GM19240 (cell line): ENCODE measurements around the gene MANEAL.

Source experiments
- DNase-seq: peaks from one replicate; pipeline ENCODE4 v3.0.0; 2011; ENCODE audit warnings: low spot score; ENCODE audit not compliant: insufficient read length

The MANEAL gene

DNA sequence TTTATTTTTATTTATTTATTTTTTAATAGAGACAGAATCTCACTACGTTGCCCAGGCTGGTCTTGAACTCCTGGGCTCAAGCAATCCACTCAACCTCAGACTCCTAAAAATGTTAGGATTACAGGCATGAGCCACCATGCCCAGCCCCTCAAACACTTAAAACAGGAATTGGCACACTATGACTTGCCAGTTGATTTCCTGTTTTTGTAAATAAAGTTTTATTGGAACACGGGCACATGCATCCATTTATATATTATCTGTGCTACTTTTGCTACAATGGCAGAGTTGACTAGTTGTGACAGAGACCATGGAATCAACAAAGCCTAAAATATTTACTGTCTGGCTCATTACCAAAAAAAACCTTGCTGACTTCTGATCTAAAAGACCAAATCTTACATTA is 30.4 kb downstream of the MANEAL start:
- DNase-seq = no peak

DNA sequence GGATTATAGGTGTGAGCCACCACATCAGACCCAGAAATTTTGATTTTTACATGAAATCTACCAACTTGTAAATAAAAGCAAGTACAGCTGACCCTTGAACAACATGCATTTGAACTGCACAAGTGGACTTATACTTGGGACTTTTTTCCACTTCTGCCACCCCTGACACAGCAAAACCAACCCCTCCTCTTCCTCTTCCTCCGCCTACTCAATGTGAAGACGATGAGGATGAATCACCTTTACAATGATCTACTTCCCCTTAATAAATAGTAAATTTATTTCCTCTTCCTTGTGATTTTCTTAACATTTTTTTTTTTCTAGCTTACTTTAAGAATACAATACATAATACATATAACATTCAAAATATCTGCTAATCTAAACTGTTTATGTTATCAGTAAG is 31.9 kb downstream of the MANEAL start:
- no peak for DNase-seq

DNA sequence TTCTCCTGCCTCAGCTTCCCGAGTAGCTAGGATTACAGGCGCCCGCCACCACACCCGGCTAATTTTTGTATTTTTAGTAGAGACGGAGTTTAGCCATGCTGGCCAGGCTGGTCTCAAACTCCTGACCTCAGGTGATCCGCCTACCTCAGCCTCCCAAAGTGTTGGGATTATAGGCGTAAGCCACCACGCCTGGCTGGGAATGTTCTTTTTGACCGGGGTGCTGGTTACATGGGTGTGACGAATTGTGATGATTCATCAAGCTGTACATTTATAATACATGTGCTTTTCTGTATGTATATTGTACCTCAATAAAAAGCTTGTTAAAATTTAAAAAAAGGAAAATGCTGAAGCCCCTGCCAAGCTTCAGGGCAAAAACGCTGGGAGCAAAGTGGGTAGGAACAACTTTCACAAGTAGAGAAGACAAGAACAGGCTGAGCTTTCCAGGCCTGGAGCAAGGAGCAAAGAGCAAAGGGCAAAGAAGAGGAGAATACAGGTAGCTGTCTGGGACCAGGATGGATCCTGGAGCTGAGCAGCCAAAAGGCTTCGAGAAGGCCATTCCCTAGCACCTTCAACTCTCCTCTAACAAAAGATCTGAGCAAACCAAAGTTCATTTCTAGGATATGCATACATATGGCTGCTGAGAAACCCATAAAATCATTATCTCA is 34.9 kb downstream of the MANEAL start:
- no peak for DNase-seq

DNA sequence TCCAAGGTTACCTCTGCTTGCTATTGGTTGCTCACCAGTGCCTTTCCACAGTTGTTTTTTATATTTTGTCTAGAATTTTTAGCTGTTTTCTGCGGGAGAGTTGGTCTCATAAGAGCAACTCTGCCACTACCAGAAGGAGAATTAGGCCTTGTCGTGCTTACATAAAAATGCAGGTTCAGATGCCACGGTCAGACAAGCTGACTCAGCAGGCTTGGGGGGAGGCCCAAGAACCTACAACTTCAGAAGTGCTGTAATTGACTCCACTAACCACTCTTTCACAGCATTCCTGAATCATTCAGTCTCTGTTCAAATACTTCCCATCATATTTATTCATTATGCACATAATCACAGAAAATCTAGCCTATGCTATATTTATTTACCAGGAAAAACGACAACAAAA is 37.5 kb downstream of the MANEAL start:
- no peak for DNase-seq

DNA sequence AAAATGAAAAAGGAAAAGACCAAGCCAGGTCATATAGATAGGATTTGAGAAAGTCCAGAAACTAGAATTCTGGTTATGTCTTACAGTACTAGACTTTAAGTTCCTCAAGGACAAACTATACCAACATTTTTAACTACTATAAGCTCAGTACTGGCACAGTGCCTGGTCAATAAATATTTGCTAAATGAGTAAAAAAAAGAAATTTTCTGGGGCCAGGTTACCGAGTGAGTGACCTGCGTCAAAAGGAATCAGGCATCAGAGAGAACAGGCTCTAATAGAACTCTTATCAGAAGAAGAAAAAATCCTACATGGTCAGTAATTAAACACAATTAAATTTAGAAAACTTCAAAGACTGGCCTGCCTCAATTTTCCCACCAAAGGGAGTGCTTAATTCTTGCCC is 38.2 kb downstream of the MANEAL start:
- DNase-seq = no peak

DNA sequence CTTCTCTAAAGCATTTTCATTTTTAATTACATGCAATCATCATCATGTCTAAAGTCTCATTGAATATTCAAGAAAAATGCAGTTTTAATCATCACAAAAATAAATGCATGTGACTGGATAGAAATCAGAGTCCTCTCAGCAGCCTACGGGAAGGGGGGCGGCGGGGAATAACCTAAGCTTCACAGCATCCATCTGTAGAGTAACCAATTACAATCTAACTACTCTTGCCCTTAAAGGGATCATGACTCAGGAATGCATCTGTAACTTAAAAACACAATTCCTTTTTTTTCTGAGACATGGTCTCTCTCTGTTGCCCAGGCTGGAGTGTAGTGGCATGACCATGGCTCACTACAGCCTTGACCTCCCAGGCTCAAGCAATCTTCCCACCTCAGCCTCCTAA is 43.1 kb downstream of the MANEAL start:
- no peak for DNase-seq

DNA sequence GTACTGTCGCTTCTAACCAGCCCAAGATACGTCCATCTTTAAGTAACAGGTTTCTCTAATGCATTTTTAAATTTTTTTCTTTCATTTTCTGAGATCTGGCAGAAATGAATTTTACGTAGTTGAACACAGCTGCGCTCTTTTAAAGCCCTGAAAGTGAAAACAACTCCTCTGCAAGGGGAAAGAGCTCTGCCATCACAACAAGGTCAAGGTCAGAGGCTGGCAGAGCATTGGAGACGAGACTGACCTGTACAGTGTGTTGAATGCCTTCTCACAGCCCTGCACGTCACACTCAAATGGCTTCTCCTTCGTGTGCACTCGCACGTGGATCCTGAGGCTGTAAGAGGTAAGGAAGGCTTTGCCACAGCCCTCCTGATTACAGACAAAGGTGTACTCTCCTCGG is 46.0 kb downstream of the MANEAL start:
- no peak for DNase-seq

DNA sequence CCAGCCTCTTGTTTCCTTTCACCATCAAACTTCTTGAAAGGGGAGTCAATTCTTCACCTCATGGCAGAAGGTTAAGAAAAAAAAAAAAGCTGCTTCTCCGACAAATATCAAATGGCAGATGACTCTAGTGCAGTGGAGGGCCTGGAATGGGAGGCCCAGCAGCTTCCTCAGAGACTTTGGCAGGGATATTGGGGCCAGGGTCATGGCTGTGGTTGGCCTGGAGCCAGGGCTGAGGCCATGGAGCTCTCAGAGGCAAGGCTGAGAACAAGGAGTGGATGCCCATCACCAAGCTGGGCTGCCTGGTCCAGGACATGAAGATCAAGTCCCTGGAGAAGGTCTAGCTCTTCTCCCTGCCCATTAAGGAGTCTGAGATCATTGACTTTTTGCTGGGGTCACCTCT is 47.1 kb downstream of the MANEAL start:
- no peak for DNase-seq

DNA sequence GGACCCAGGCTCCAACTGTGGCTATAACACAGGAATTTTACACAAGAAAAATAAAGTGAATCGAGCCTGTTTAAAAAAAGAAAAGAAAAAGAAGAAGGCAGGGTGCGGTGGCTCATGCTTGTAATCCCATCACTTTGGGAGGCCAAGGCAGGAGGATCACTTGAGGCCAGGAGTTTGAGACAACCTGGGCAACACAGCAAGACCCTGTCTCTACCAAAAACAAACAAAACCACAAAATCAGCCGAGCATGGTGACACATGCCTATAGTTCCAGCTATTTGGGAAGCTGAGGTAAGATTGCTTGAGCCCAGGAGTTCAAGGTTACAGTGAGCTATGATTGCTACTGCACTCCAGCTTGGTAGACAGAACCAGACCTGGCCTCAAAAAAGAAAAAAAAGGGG is 48.0 kb downstream of the MANEAL start:
- no peak for DNase-seq

DNA sequence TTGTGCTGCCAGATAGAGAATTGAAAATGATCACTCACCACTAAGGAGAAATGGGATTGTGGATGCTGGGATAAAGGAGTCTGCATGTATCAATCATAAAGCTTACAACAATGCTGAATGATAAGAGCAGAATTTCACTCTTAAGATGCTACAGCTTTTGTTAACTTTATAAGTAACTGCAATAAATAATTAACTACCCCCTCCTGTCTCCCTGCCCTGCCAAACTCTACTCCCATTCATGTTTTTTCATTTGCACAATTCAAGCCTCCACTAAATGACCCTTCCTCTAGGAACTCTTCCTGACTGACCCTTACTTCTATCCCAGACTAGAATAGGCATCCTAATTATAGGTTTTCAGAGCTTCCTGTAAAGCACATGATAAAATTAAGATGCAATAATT is 50.9 kb downstream of the MANEAL start:
- DNase-seq = no peak

DNA sequence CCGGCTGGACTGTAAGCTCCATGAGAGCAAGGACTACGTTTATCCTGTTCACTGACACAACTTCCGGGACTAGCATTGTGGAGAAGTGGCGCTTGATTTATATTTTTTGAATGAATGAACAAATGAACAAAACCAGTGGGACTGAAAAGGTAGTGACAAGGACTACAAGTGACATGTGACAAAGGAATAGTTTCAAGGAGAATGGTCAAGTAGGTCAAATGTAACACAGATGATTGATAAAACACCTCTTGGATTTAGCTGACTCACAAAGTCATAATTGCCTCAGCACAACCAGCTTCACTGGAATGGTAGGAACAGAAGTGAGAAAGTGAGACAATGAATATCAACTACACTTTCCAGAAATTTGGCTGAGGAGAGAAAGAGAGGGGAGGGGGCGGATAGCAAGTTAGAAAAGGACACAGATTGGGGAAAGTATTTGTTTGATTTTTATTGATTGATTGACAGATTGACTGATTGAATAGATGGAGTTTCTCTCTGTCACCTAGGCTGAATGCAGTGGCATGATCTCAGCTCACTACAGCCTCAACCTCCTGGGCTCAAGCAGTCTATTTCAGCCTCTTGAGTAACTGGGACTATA is 51.5 kb downstream of the MANEAL start:
- DNase-seq = no peak

DNA sequence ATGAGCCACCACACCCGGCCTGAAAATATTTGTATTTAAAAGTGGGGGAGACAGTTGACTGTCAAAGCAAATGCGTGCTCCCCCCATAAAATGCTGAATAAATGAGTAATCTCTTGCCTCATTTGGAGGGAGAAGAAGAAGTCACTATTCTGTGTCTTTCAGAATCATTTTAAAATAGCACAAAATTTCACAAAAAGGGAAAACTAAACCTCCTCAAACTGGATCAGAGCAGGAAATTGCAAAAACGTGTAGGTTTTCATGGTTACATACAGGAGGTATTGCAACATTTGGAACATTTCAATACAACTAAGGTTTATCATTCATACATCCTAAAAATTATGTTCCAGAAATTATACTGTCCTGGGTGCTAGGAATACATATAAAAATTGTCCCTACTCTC is 52.1 kb downstream of the MANEAL start:
- DNase-seq = no peak

DNA sequence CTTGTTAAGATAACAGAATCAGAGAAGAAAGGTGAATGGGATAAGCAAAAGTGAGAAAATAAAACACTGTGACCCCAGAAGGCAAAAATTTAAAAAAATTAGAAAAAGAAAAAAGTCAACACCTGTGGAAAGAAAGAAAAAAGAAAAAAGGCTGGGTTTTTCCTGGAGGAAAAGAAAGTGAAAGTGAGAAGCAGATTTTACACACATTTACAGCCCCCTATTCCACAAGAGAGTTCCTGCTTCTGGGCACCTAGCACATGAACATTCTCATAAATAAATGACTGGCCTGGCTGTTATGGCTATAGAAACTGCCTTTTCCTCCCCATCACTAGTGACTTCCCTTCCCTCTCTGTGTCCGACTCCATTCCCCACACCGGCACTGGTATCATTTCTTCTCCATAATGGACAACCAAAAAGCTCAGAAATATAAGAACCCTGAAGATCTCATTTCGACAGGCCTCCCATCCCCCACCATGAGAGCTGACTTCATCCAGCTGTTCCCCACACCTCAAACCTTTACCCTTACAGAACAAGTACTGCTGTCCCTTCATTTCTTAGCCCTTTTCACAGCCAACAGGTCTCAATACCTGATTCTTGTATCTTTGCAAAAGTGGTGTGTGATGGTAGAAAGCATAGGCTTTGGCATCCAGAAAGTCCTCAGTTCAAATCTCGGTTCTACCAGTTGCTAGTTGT is 53.1 kb downstream of the MANEAL start:
- DNase-seq = no peak

DNA sequence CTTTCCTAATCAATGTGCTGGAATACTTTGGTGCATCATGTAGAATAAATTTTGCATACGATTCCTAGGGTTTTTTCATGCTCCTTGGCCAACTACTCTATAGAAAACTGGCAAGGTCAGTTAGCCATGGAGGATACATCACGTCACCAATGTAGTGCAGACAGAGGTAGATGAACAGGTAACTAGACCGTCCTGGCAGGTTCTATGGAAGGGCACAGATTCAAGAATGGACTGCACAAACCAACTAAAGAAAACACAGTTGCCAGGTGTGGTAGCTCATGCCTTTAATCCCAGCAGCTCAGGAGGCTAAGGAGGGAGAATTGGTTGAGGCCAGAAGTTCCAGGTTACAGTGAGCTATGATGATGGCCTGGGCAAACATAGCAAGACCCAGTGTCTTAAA is 55.8 kb downstream of the MANEAL start:
- no peak for DNase-seq

DNA sequence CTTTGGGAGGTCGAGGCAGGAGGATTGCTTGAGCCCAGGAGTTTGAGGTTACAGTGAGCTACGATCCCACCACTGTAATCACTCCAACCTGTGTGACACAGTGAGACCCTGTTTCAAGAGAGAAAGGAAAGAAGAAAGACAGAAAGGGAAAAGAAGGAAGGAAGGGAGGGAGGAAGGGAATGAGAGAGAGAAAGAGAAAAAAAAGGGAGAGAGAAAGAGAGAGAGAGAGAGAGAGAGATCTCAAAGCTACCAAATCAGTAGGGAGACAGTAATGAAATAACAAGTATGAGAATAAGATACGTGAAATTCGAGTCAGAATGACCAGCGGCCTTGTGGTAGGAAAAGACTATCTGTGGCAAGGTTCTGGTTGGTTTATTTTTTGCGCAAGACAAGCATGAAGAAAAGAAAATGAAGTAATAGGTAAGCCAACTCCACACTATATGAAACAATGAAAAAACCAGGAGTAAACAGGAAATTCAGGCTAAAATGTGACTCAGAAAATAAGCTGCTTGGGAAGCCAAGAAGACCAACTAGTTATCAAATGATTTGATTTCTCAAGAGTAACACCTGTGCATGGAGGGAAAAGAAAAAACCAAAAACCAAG is 56.8 kb downstream of the MANEAL start:
- no peak for DNase-seq
